ENCODE data around the gene SEMA4C.

SEMA4C gene

GRCh38 chr2:96881349-96882195 lies 11.7 kb upstream of the SEMA4C start:
- DNase-seq (ENCODE audit: low read depth): no peak

DNA sequence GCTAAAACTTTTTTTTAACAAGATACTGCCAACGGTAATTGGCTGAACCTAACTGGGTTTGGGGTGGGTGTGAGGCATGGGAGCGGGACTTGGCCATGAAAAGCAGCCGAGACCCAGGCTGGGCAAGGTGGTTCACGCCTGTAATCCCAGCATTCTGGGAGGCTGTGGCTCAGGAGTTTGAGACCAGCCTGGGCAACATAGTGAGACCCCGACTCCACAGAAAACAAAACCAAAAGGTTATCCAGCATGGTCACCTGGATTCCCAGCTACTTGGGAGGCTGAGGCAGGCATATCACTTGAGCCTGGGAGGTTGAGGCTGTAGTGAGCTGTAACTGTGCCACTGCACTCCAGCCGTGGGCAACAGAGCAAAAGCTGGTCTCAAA lies 11.0 kb upstream of the SEMA4C start:
- DNase-seq (ENCODE audit: low read depth): no peak

DNA sequence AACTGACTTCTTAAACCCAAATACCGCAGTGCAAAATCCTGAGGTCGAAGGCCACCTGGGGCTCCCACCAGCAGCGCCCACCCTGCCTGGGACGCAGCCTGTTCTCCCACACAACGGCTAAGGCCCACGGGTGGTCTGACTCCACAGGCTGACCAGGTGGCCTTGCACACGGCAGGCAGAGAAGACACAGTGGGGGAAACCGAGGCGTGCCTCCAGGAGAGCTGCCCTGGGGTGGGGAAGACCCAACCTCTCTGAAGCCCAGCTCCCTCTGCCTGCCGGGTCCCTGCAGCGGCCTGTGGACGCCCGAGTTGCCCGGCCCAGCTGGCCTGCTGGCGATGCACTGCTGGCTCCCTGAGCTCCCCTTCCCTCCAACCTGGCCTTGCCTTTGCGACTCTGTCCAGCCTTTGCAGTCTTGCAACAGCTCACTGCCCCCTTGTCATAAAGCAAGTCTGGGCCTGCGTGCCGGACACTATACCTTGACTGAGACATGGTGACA lies 9.7 kb upstream of the SEMA4C start:
- DNase-seq (ENCODE audit: low read depth): no peak

DNA sequence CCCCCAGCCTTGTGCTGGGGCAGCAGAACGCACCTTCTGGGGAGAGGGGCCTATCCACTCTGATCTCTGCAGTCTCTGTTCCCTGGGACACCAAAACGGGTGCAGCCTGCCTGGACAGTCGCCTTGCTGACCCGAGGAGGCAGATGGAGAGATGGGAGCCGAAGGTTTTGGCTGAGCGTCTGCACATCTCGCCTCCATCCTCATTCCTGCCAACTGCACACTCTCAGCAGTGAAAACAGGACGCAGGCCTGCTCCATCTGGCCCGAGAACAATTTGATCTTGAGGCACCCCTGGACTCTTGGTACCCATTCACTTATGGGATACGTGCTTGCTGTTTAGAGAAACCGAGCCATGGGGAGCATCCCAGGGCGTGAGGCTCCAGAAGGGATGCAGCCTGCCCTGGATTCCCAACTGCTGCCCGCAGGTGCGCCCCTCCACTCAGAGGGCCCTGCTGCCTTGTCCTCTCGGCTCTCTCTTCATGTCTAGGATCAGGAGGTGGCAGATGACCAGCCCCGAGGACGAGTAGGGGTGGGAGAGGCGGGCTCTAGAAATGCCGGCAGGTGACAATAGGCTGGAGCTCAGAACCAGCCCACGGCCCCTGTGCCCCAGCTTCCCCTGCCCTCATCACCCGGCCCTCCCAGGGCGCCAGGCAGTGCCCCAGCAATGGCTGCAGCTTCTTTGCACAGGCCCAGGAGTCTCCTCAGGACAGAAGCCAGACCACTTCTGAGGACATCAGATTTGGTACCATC lies 9.1 kb upstream of the SEMA4C start:
- no peak for DNase-seq (ENCODE audit: low read depth)

DNA sequence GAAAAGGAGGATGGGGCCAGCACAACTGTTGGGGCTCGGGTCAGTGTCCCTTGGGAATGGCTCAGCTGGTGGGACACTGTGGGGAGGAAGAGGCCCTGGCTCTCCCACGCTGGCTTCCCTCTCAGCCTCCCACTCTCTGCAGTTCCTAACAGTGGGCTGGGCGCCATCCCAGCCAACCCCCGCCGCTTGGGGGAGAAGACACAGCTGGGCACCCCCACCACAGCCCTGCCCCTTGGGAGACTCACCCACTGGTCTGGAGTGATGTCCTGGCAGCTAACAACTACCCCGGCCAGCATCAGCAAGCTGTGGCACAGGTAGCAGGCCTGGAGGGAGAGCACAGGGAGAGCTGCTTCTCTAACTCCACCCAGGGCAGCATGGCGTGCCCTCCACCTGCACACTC lies 8.3 kb upstream of the SEMA4C start:
- DNase-seq (ENCODE audit: low read depth): no peak

- DNase-seq (ENCODE audit: low read depth): no peak
These were observed 7.8 kb upstream of the SEMA4C start for GRCh38 chr2:96877631-96878092.

DNA sequence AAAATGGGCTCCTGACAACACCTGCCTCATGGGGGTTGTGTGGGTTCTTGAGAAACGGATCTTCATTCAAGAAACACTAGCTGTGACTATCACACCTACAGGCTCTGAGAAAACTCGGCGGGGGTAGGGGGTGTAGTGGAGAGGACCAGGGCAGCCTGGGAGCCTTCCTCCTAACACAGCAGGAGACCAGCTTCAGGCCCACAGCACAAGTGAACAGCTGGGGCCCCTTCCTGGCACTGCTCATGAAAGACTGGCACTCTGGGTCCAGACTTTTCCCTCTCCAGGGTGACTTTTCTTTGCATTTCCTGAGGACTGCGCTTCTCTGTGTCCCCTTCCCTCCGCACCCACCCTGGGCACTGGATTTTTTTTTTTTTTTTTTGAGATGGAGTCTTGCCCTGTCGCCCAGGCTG lies 7.2 kb upstream of the SEMA4C start:
- no peak for DNase-seq (ENCODE audit: low read depth)

DNA sequence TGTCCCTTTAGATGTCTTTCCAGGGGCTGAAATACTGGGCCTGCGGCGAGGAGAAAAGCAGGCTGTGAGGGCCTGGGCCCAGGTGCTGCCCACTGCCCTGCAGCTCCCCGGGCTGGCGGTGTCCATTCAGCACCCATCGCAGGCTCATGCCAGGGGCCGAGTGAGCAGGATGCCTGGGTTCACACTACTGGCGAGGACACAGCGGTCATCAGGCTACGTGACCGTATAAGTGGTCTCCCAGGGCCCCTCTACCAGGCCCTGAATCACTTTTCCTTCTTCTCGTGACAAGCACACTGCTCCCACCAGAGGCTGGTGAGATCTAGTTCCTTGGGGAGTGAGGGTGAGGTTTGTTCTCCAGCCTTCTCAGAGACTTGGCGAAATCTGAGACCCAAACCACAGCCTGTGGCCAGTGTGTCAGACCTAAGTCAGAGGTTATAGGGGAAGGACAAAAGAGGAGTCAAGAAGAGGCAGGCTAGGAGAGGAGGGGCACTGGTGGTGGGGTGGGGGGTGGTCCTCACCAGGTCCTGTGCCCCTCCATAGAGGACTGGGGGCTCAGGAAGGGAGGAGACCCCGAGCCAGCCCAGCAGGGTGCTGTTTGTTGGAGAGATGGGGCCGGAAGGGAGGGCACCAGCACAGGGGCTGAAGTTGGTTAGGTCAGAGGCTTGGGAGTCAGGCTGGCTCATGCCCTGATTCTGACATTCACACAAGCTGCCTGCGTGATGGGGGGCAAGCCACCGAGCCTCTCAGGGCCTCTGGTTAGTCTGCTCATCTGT lies 6.6 kb upstream of the SEMA4C start:
- DNase-seq (ENCODE audit: low read depth): no peak

DNA sequence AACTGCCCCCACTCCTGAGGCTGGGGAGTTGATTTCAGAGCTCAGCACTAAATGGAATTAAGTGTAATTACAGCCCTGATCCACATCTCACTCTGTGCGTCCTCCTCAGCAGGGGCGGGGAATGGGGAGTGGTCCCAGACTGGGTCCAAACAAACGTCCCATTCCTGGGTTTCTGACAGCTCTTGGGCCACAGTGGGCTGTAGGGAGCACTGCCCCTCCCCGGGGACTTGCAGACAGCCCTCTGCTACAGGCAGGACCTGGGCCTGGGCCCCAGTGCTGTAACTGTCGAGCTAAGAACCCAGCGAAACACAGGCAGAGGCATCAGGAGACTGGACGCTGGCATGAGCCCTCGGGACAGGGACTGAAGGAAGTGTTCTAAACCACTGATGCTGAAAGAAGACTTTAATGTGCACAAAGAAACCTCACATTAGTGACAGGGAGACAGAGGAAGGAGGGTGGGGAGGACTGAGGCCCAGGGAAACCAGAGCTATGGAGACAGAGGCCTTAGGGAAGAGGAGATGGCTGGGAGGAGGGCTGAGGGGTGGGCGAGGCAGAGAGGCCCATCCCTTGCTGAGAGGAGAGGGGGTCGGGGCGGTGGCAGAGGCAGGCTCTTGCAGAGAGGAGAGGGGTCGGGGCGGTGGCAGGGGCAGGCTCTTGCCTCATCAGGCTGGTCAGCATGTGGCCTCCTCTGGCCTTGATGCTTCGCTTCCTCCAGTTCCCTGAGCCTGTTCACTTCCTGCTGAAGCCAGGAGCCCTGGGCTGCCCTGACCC lies 5.8 kb upstream of the SEMA4C start:
- DNase-seq (ENCODE audit: low read depth): no peak

- no peak for DNase-seq (ENCODE audit: low read depth)
These were observed 4.4 kb upstream of the SEMA4C start for GRCh38 chr2:96874198-96874831.

GRCh38 chr2:96873651-96874096 lies 3.8 kb upstream of the SEMA4C start:
- no peak for DNase-seq (ENCODE audit: low read depth)

DNA sequence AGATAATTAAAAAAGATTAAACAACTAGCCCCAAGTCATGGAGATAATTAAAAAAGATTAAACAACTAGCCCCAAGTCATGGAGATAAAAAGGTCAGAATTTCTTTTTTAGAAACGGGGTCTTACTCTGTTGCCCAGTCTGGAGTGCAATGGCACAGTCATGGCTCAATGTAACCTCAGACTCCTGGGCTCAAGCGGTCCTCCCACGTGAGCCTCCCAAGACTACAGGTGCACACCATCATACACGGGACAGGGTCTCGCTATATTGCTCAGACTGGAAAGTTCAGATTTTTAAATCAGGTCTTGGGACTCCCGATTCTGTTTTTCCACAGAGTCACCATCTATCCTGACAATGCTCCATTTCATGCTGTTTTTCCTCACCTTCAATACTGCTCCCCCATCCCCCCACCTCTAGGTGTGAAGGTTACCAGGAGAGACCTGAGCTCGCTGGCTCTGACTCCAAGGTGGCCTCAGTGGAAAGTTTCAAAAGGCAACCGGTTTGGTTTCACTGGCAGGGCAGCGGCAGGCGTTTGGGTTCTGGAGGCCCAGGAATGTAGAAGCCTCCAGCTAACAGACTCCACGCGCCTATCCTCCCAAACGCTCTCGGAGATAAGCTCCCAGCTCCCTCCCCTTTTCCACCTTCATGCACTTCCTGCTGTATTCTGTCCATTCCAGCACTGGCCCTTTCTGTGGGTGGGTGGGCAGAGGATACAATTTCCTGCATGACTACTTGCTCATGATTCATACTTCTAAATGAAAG lies 2.9 kb upstream of the SEMA4C start:
- no peak for DNase-seq (ENCODE audit: low read depth)

- no peak for DNase-seq (ENCODE audit: low read depth)
These were observed 861 bp upstream of the SEMA4C start for GRCh38 chr2:96870626-96871255.

- no peak for DNase-seq (ENCODE audit: low read depth)
These were observed 529 bp downstream of the SEMA4C start for GRCh38 chr2:96869281-96869821.

GRCh38 chr2:96868555-96869280 lies 1.2 kb downstream of the SEMA4C start:
- DNase-seq (ENCODE audit: low read depth): peak; percentile 51

DNA sequence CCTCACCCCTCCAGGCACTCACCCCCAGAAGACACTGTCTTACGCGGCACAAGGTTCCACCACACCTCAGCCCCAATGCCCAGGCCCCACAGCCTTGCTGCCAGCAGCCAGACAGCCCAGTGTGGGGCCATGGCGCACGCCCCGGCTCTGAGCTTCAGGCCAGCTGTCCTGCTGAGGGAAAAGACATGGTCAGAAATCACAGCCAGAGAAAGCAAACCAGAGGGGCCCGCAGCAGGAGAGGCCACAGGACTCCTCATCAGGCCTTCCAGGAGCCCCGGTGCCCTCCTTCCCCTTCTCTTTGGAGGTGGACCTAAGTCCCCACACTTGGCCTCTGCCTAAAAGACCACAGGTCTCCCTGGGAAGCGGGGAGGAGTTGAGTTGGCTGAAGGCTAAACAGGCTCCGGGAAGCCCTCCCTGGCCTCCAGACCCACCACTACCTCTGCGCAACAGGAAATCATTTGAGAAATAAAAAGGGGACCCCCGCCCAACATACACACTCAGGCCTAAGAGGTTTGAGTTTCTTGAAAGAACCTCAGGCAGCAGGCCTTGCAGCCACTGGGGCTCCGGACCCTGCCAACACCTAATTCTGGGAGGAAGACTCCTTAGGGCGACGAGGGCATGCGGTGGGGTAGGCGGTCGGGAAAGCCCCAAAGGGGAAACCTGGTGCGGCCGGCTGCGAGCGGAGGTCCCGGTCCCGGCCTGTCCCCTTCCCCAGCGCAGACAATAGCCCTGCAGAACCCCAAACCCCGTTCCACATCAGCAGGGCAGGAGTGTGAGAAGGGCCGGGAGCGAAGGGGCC lies 1.9 kb downstream of the SEMA4C start:
- DNase-seq (ENCODE audit: low read depth): no peak

- DNase-seq (ENCODE audit: low read depth): no peak
These were observed 2.7 kb downstream of the SEMA4C start for GRCh38 chr2:96866986-96867755.

All from GM04503 (cell line).